ENCODE data around the gene WDR20.

WDR20 gene

DNA sequence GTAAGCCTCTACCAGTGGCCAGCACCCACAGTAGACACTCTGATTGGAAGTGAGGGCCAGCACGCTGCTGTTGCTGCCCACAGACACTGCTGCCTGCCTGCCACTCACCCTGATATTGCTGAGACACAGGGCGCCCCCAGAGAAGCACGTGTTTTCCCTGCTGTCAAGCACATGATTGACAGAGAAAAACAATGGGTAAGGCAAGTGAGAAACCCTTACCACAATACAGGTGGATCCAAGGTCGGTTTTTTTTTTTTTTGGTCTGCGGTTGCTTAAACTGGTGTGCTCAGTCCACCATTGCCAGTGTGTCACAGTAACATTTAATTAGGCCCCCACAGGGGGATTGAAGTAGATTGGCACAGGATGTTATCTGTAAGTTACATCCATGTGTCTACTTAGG is 65.9 kb downstream of the WDR20 start:
- H3K4me2 ChIP-seq (ENCODE audit: insufficient read depth, low read length): no peak overlapping the region
- no peaks in the 10 kb centered on the region for H3K9me3 ChIP-seq (ENCODE audit: insufficient read depth, low read length, severe bottlenecking)
- H3K4me3 ChIP-seq (ENCODE audit: low read depth in 1 of 2, low read length in 2 of 2): no peak overlapping the region
- H3K79me2 ChIP-seq (ENCODE audit: insufficient read depth, low read length): peaks cover 34% of the 10 kb centered on the region
- H4K20me1 ChIP-seq (ENCODE audit: insufficient read depth, low read length): peaks cover 45% of the 10 kb centered on the region
- H3K4me1 ChIP-seq (ENCODE audit: insufficient read depth, low read length): peaks cover 17% of the 10 kb centered on the region
- no peak overlapping the region for H3K27ac ChIP-seq (ENCODE audit: low read length)
- peaks cover 58% of the 10 kb centered on the region for H3K36me3 ChIP-seq (ENCODE audit: insufficient read depth, low read length)
- H3K9ac ChIP-seq (ENCODE audit: low read depth, low read length): no peak overlapping the region
- ATAC-seq (ENCODE audit: insufficient read depth, low read depth) (no peak), DNase-seq (no peak)
- no peaks in the 10 kb centered on the region for H3K27me3 ChIP-seq (ENCODE audit: insufficient read depth, low read length, poor library complexity)
- no peak for TF ChIP-seq EZH2 (IDR thresholded peaks at IDR 0.05; ENCODE audit: borderline replicate concordance, low read depth, low read length, severe bottlenecking)
- TF ChIP-seq, protein P1, sequence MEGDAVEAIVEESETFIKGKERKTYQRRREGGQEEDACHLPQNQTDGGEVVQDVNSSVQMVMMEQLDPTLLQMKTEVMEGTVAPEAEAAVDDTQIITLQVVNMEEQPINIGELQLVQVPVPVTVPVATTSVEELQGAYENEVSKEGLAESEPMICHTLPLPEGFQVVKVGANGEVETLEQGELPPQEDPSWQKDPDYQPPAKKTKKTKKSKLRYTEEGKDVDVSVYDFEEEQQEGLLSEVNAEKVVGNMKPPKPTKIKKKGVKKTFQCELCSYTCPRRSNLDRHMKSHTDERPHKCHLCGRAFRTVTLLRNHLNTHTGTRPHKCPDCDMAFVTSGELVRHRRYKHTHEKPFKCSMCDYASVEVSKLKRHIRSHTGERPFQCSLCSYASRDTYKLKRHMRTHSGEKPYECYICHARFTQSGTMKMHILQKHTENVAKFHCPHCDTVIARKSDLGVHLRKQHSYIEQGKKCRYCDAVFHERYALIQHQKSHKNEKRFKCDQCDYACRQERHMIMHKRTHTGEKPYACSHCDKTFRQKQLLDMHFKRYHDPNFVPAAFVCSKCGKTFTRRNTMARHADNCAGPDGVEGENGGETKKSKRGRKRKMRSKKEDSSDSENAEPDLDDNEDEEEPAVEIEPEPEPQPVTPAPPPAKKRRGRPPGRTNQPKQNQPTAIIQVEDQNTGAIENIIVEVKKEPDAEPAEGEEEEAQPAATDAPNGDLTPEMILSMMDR (IDR thresholded peaks at IDR 0.05; ENCODE audit: borderline replicate concordance, extremely low read depth, low read length, poor library complexity, severe bottlenecking): no peak
- no peak overlapping the region for H2AFZ ChIP-seq (ENCODE audit: low read depth, low read length)

DNA sequence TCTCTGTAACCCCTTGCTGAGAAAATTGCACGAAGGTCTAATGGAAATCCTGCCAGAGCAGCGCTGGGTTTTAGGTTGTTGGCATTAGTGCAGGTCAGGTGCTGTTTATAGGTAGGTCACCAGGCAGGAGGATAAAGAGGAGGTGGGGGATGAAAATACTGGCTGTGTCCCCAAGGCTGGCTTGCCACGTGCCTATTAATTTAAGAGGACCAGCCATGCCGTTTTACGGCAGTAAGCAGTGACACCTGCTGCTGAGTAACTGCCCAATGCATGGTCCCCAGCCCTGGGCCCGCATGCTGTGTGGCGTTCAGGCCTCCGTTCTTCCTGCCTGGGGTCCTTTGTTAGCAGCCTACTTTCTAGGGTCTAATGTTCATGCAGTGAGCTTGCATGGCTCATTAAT is 67.2 kb downstream of the WDR20 start:
- Histone ChIP-seq H3K4me2 (ENCODE audit: insufficient read depth, low read length) (no peak overlapping the region), H2AFZ (ENCODE audit: low read depth, low read length) (no peak overlapping the region), H3K9me3 (ENCODE audit: insufficient read depth, low read length, severe bottlenecking) (no peaks in the 10 kb centered on the region), H3K27ac (ENCODE audit: low read length) (no peak overlapping the region), H3K4me3 (ENCODE audit: low read depth in 1 of 2, low read length in 2 of 2) (no peak overlapping the region), H3K9ac (ENCODE audit: low read depth, low read length) (no peak overlapping the region), H3K36me3 (ENCODE audit: insufficient read depth, low read length) (peaks cover 67% of the 10 kb centered on the region), H3K27me3 (ENCODE audit: insufficient read depth, low read length, poor library complexity) (no peaks in the 10 kb centered on the region), H3K79me2 (ENCODE audit: insufficient read depth, low read length) (peaks cover 29% of the 10 kb centered on the region), H4K20me1 (ENCODE audit: insufficient read depth, low read length) (peaks cover 40% of the 10 kb centered on the region), H3K4me1 (ENCODE audit: insufficient read depth, low read length) (peaks cover 4% of the 10 kb centered on the region)
- DNase-seq (no peak), ATAC-seq (ENCODE audit: insufficient read depth, low read depth) (no peak)
- TF ChIP-seq EZH2 (IDR thresholded peaks at IDR 0.05; ENCODE audit: borderline replicate concordance, low read depth, low read length, severe bottlenecking): no peak
- TF ChIP-seq, protein P1 (IDR thresholded peaks at IDR 0.05; ENCODE audit: borderline replicate concordance, extremely low read depth, low read length, poor library complexity, severe bottlenecking): no peak

DNA sequence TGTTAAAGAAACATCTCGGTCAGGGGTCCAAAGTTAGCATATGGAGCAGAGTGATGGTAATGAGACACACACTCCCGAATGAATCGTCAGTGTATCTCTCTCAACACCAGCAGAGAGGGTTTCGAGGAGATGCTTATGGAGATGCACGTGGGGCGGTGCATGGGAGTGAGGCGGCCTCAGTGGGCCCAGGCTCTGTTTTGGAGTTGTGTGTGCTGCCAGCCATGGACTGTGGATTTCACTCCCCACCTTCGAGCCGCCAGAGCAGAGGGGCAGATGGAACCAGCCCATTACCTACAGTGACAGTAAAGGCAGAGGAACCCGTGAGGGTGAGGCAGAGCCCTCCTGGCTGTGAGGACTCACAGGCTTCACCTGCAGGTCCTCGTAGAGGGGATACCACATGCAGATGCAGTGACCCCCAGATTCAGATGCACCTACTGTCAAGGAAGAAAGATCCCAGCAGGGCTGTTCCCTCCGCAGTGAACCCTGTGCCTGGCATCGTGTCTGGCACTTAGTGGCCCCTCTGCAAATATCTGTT is 68.2 kb downstream of the WDR20 start:
- Histone ChIP-seq H3K36me3 (ENCODE audit: insufficient read depth, low read length) (peaks cover 67% of the 10 kb centered on the region), H3K27ac (ENCODE audit: low read length) (no peak overlapping the region)
- no peak for ATAC-seq (ENCODE audit: insufficient read depth, low read depth)

More for the DNA sequence above, 68.2 kb downstream of the WDR20 start:
- Histone ChIP-seq H3K9me3 (ENCODE audit: insufficient read depth, low read length, severe bottlenecking) (no peaks in the 10 kb centered on the region), H3K9ac (ENCODE audit: low read depth, low read length) (no peak overlapping the region), H4K20me1 (ENCODE audit: insufficient read depth, low read length) (peaks cover 38% of the 10 kb centered on the region), H3K4me1 (ENCODE audit: insufficient read depth, low read length) (no peaks in the 10 kb centered on the region), H3K79me2 (ENCODE audit: insufficient read depth, low read length) (peaks cover 22% of the 10 kb centered on the region), H3K4me2 (ENCODE audit: insufficient read depth, low read length) (no peak overlapping the region), H2AFZ (ENCODE audit: low read depth, low read length) (no peak overlapping the region), H3K27me3 (ENCODE audit: insufficient read depth, low read length, poor library complexity) (no peaks in the 10 kb centered on the region), H3K4me3 (ENCODE audit: low read depth in 1 of 2, low read length in 2 of 2) (no peak overlapping the region)
- TF ChIP-seq, protein P1 (IDR thresholded peaks at IDR 0.05; ENCODE audit: borderline replicate concordance, extremely low read depth, low read length, poor library complexity, severe bottlenecking): no peak
- no peak for TF ChIP-seq EZH2 (IDR thresholded peaks at IDR 0.05; ENCODE audit: borderline replicate concordance, low read depth, low read length, severe bottlenecking)
- no peak for DNase-seq
